Endothelial cell of umbilical vein (primary cell): ENCODE results near the gene TLE1. TPM values are rescaled to one million over a fixed set of nuclear protein-coding genes. Genes with fewer than 3 reads are reported as not detected.
A peak's percentile ranks its signal among the peaks of the same experiment; 100 is the strongest.

Source experiments
- BruUV-seq: library from RNA; stranded (reverse); fragments of 400-500 nt; replicated peaks from 2 replicates; lab custom pipeline; 2021; lab: Mats Ljungman, UMichigan
- CTCF ChIA-PET: fragments of 300-600, 350-600 bp; sonication (Branson Sonifier 250); formaldehyde crosslinking; loops from one replicate; lab custom pipeline; 2021; ENCODE audit warnings: antibody characterized with exemption, inconsistent platforms; lab: Charles Lee
- POLR2A ChIA-PET: fragments of 300-600, 350-600 bp; sonication (Branson Sonifier 250); formaldehyde crosslinking; loops from one replicate; lab custom pipeline; 2021; ENCODE audit warnings: antibody characterized with exemption, inconsistent platforms; lab: Charles Lee
- DNase-seq: peaks from one replicate; pipeline ENCODE4 v3.0.0-alpha.2; 2011; ENCODE audit warnings: low read depth, low spot score
- FAIRE-seq: peaks from 2 replicates; lab custom pipeline; 2011; peaks lifted over from hg19 to GRCh38; lab: Jason Lieb, UNC
- H2AFZ ChIP-seq: 2 replicates; pipeline ENCODE4 v1.6.0; 2012; ENCODE audit warnings: low read depth, low read length, control low read depth, inconsistent platforms
- H3K27ac ChIP-seq: 2 replicates; pipeline ENCODE4 v1.5.1; 2011; ENCODE audit warnings: low read depth, mild to moderate bottlenecking, control low read depth, low read length, moderate library complexity; ENCODE audit not compliant: insufficient read depth
- H3K27me3 ChIP-seq, 2 experiments: 2 replicates each; pipeline versions ENCODE4 v1.6.0 to v1.6.1; 2011; ENCODE audit warnings: low read length in 2 of 2, mixed read lengths in 1 of 2; ENCODE audit not compliant: control insufficient read depth in 2 of 2, insufficient read depth in 2 of 2
- H3K36me3 ChIP-seq, 2 experiments: 2 replicates in 1 of 2; 3 replicates in 1 of 2; pipeline ENCODE4 v1.5.1; 2011; ENCODE audit warnings: low read length in 2 of 2, mild to moderate bottlenecking in 1 of 2, moderate library complexity in 1 of 2; ENCODE audit not compliant: control insufficient read depth in 2 of 2, insufficient read depth in 2 of 2; ENCODE audit errors: extremely low read depth in 1 of 2
- H3K4me1 ChIP-seq: 3 replicates; pipeline ENCODE4 v1.5.1; 2011; ENCODE audit warnings: mild to moderate bottlenecking, low read length; ENCODE audit not compliant: control insufficient read depth, insufficient read depth; ENCODE audit errors: extremely low read depth
- H3K4me2 ChIP-seq: 2 replicates; pipeline ENCODE4 v1.6.1; 2011; ENCODE audit warnings: low read length, control low read depth, mixed read lengths; ENCODE audit not compliant: insufficient read depth
- H3K4me3 ChIP-seq, 3 experiments: fragments of 200-600 bp in 1 of 3; sonication (generic), shearing (Covaris generic) in 1 of 3; replicated peaks in 1 of 3; 2 replicates each; pipeline ENCODE4 v1.5.1; 2011 to 2016; ENCODE audit warnings: control low read depth in 3 of 3, low read length in 3 of 3, mild to moderate bottlenecking in 2 of 3, inconsistent platforms in 1 of 3, low read depth in 1 of 3, moderate library complexity in 1 of 3; ENCODE audit not compliant: insufficient read depth in 1 of 3
- H3K79me2 ChIP-seq: 2 replicates; pipeline ENCODE4 v1.6.0; 2012; ENCODE audit warnings: low read length, inconsistent platforms; ENCODE audit not compliant: control insufficient read depth, insufficient read depth
- H3K9ac ChIP-seq: replicated peaks from 2 replicates; pipeline ENCODE3; 2011; ENCODE audit warnings: low read length, control low read depth; ENCODE audit not compliant: insufficient read depth; ENCODE audit errors: extremely low read depth
- H3K9me1 ChIP-seq: replicated peaks from 3 replicates; pipeline ENCODE4 v1.6.0; 2011; ENCODE audit warnings: mild to moderate bottlenecking, low read length; ENCODE audit not compliant: control insufficient read depth, insufficient read depth; ENCODE audit errors: extremely low read depth
- H3K9me3 ChIP-seq: replicated peaks from 2 replicates; pipeline ENCODE4 v1.5.1; 2012; ENCODE audit warnings: low read length, inconsistent platforms; ENCODE audit not compliant: control insufficient read depth, insufficient read depth
- H4K20me1 ChIP-seq: replicated peaks from 2 replicates; pipeline ENCODE3; 2011; ENCODE audit warnings: mild to moderate bottlenecking, low read length; ENCODE audit not compliant: control insufficient read depth, insufficient read depth; ENCODE audit errors: extremely low read depth
- FOS ChIP-seq: IDR thresholded peaks from 2 replicates; pipeline ENCODE4 v1.6.1; 2011; ENCODE audit warnings: mild to moderate bottlenecking, low read length, moderate library complexity, borderline replicate concordance; ENCODE audit not compliant: insufficient read depth
- GATA2 ChIP-seq: IDR thresholded peaks from 2 replicates; pipeline ENCODE4 v1.7.0; 2011; ENCODE audit warnings: low read depth, mild to moderate bottlenecking, moderate library complexity, mixed read lengths, low read length; ENCODE audit not compliant: insufficient read length, insufficient read depth
- POLR2A ChIP-seq: IDR thresholded peaks from 2 replicates; pipeline ENCODE4 v1.6.1; 2012; ENCODE audit warnings: low read depth, mild to moderate bottlenecking, control low read depth, low read length
- dilution Hi-C: fragments of 300-500 bp; cut with MboI; formaldehyde crosslinking; loops from one replicate; pipeline ENCODE4 v1.15.0; 2019; ENCODE audit warnings: low sequenced_read_pairs; ENCODE audit not compliant: extremely low pct_ligation_motif_present
- intact Hi-C: fragments of 100-400 bp; cut with micrococcal nuclease; formaldehyde crosslinking; loops from one replicate; pipeline ENCODE4 v1.10.0; 2022
- polyA plus RNA-seq, 4 experiments: library from polyadenylated mRNA; depleted of rRNA in 3 of 4; stranded (reverse) in 3 of 4; unstranded in 1 of 4; fragments of >200 nt; gene quantifications; 2 replicates each; pipeline versions ENCODE4 v1.2.1 to v1.2.3, GENCODE V29; 2011 to 2012; ENCODE audit warnings: missing spikeins in 1 of 4
- total RNA-seq: library from RNA; stranded (reverse); gene quantifications from 2 replicates; pipeline ENCODE4 v1.2.3, GENCODE V29; 2021

TLE1 gene
- total and polyA plus RNA-seq, 2 donors (not counting 3 experiments of a cell fraction or from before 2014, with no cell fraction given) = 55.0 to 58.2 TPM

DNA sequence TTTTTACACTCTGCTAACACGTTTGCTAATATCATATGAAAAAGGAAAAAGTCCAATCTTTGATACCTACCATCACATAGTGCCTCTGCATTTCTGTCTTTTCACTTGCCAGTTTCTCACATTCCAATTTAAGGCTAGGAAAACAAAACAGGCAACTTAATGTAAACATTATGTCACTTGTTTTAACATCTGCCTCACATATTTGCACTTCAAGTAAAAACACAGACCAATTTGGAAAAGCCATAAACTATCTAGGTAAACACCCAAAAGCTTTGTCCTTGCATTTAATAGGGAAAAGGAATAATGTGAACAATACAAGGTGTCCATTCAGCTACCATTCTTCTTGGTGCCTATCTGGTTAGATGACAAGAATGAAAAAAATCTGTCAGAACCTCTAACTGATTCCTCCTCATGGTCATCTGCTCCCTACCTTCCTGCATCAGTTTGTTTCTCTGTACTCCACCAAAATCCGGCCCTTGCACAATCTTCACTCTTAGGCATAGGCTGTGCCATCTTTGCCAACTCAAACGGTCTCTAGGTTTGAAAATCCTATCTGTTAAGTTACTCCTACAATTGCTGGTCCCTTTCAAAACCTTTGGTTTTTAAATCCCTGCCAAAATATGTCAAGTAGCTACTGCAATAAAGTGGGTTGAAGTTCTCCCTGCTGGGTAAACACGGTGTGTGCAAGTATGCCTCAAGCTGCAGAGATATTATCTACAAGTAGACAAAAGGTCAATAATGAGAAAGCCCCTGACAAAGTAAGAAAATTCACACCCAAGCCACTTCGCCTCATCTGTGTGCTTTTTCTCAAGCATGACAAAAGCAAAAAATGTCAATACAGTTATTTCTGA, 3.4 kb downstream of the TLE1 start:
- Histone ChIP-seq H3K9me1 (no peaks in the 10 kb centered on the region), H4K20me1 (peaks cover 3% of the 10 kb centered on the region), H3K9me3 (no peaks in the 10 kb centered on the region), H2AFZ (no peak overlapping the region), H3K27ac (peak overlapping the region; percentile 67), H3K27me3 (no peaks in the 10 kb centered on the region), H3K4me1 (peaks cover 48% of the 10 kb centered on the region), H3K9ac (peak overlapping the region; percentile 82), H3K4me3 (peak overlapping the region in 2 of 3 experiments; percentile 80 to 96), H3K4me2 (peak overlapping the region; percentile 75), H3K36me3 (peaks cover 2 to 7% of the 10 kb centered on the region in 2 experiments), H3K79me2 (peaks cover 69% of the 10 kb centered on the region)
- POLR2A ChIA-PET = no interaction called here
- dilution Hi-C loops (no loop called here), intact Hi-C loops (loop anchor here (5.0 to 10.0 kb wide), 4 partner anchors 144 to 1276 kb away; no protein-coding TSS in a partner anchor)
- TF ChIP-seq GATA2 = peak; percentile 76
- no peak for TF ChIP-seq FOS
- CTCF ChIA-PET = interaction anchor here (0.8 to 6.1 kb wide), 12 partner anchors 8 to 1510 kb away, joined by 3 to 47 read pairs (median 4); no protein-coding TSS in a partner anchor
- peak; percentile 55 for DNase-seq
- FAIRE-seq = peak; percentile 26
- TSS peak; percentile 9 for BruUV-seq

DNA sequence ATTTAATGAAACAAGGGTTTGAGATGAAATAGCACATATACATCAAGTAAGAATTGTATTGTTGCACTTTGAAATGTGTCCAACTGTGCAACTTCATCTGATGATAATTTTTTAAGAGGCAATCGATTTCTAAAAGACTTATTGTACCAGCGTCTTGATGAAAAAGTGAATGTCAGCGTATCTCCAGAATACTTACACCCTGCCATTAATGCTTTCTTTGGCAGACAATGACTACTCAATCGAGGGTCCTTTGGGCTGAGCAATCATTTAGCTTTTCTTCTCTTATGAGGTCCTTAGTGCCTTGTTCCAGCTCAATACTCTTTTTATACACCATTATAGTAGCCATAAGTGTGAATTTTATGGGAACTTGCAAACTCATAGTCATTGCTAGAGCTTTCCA, 4.7 kb downstream of the TLE1 start:
- peaks cover 5% of the 10 kb centered on the region for H4K20me1 ChIP-seq
- H2AFZ ChIP-seq = no peak overlapping the region
- DNase-seq = no peak
- H3K9me3 ChIP-seq = no peaks in the 10 kb centered on the region
- ChIA-PET POLR2A (no interaction called here), CTCF (interaction anchor here (2.3 to 2.4 kb wide), 2 partner anchors 162 to 163 kb away, joined by 6 to 17 read pairs; no protein-coding TSS in a partner anchor)
- no peak overlapping the region for H3K9ac ChIP-seq
- no peak overlapping the region for H3K27ac ChIP-seq
- TF ChIP-seq POLR2A = no peak
- FAIRE-seq = no peak
- peaks cover 4 to 12% of the 10 kb centered on the region in 2 experiments for H3K36me3 ChIP-seq
- no peaks in the 10 kb centered on the region for H3K9me1 ChIP-seq
- peaks cover 79% of the 10 kb centered on the region for H3K79me2 ChIP-seq
- intact Hi-C loops = loop anchor here (5.0 to 10.0 kb wide), 4 partner anchors 142 to 1278 kb away; no protein-coding TSS in a partner anchor
- H3K27me3 ChIP-seq = no peaks in the 10 kb centered on the region
- no TSS peak for BruUV-seq
- peak overlapping the region; percentile 75 for H3K4me2 ChIP-seq
- H3K4me3 ChIP-seq = peak overlapping the region in 1 of 3 experiments; percentile 15
- peaks cover 43% of the 10 kb centered on the region for H3K4me1 ChIP-seq
- dilution Hi-C loops = no loop called here
